Measurements from ENCODE around the gene SH3PXD2B. TPM values are rescaled to one million over a fixed set of nuclear protein-coding genes. Genes with fewer than 3 reads are reported as not detected.
A peak's percentile ranks its signal among the peaks of the same experiment; 100 is the strongest.

Gene SH3PXD2B
- total RNA-seq, 1 experiment from 2014 or later: 12.9 TPM

DNA sequence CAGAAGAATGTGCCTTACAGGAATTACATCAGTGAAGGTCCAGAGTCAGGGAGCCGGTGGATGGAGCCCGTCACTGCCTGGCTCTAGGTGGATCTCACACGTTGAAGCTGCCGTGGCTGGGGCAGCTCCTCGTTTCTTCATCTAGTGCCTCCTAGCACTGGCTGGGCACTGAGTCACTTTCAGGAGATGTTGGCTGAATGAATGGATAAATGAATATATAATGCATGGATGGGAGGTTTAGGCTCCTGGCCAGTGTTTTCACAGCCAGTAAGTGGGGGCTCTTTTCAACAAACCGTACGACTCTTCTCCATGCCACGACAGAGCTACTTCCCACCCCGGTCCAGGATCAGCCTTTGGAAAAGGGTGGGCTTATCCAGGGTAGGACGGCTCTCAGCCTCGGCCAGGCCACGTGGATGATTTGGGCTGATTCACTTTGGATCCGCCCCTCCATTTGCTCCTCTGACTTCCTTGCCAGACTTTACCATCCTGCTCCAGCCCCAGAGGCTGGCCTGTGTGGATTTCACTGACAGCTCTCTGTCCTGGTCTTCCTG lies 1.3 kb upstream of the SH3PXD2B start:
- H3K9me3 ChIP-seq: no peaks in the 10 kb centered on the region
- H3K4me3 ChIP-seq (ENCODE audit: low read depth, low read length): no peak overlapping the region
- ChIA-PET POLR2A (no interaction called here), CTCF (no interaction called here)
- peaks cover 5% of the 10 kb centered on the region for H3K36me3 Mint-ChIP-seq (ENCODE audit: insufficient read depth, unreplicated experiment)
- H3K36me3 ChIP-seq (ENCODE audit: control insufficient read depth, insufficient read depth, low read length): no peaks in the 10 kb centered on the region
- no peaks in the 10 kb centered on the region for H3K9me3 Mint-ChIP-seq (ENCODE audit: unreplicated experiment)
- TF ChIP-seq, protein P1, sequence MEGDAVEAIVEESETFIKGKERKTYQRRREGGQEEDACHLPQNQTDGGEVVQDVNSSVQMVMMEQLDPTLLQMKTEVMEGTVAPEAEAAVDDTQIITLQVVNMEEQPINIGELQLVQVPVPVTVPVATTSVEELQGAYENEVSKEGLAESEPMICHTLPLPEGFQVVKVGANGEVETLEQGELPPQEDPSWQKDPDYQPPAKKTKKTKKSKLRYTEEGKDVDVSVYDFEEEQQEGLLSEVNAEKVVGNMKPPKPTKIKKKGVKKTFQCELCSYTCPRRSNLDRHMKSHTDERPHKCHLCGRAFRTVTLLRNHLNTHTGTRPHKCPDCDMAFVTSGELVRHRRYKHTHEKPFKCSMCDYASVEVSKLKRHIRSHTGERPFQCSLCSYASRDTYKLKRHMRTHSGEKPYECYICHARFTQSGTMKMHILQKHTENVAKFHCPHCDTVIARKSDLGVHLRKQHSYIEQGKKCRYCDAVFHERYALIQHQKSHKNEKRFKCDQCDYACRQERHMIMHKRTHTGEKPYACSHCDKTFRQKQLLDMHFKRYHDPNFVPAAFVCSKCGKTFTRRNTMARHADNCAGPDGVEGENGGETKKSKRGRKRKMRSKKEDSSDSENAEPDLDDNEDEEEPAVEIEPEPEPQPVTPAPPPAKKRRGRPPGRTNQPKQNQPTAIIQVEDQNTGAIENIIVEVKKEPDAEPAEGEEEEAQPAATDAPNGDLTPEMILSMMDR (IDR thresholded peaks at IDR 0.05; ENCODE audit: insufficient read depth in 1 of 2, low read depth in 1 of 2, low read length in 1 of 2, severe bottlenecking in 1 of 2, unreplicated experiment in 1 of 2): no peak
- peaks cover 26% of the 10 kb centered on the region for H3K4me1 Mint-ChIP-seq (ENCODE audit: low read depth, unreplicated experiment)
- peak overlapping the region; percentile 77 for H3K4me3 Mint-ChIP-seq (ENCODE audit: unreplicated experiment)
- H3K27me3 ChIP-seq (replicated peaks; ENCODE audit: control insufficient read depth, insufficient read depth, low read length): no peaks in the 10 kb centered on the region
- H3K4me1 ChIP-seq: 0 out of 2 replicates have a peak, but pooled peaks cover 4% of the 10 kb centered on the region
- BruUV-seq (replicated peaks): no TSS peak
- no peak for DNase-seq
- intact Hi-C loops (cut with micrococcal nuclease; ENCODE audit: unreplicated experiment): no loop called here
- H3K27me3 Mint-ChIP-seq (ENCODE audit: insufficient read depth, unreplicated experiment): no peaks in the 10 kb centered on the region
- no peak overlapping the region for H3K27ac Mint-ChIP-seq (ENCODE audit: unreplicated experiment)

DNA sequence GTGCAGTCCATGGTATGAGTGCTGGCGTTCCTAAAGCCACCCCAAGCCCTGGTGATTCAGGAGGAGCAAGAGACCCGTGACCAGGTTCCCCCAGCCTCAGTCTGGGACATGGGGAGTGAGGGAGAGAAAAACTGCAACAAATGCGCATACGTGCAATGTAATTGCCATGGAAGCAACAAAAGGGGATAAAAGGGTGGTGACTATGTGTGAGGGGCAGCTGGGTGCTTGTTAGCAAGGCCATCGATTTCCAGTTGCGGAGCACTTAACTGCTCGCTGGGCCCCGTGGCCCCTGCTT lies 709 bp upstream of the SH3PXD2B start:
- no peak for DNase-seq
- ChIA-PET CTCF (no interaction called here), POLR2A (no interaction called here)
- Histone ChIP-seq H3K9me3 (no peaks in the 10 kb centered on the region), H3K4me3 (ENCODE audit: low read depth, low read length) (peak overlapping the region; percentile 54), H3K27me3 (replicated peaks; ENCODE audit: control insufficient read depth, insufficient read depth, low read length) (no peaks in the 10 kb centered on the region), H3K36me3 (ENCODE audit: control insufficient read depth, insufficient read depth, low read length) (no peaks in the 10 kb centered on the region), H3K4me1 (0 out of 2 replicates have a peak, but pooled peaks cover 4% of the 10 kb centered on the region)
- Mint-ChIP-seq H3K4me3 (ENCODE audit: unreplicated experiment) (peak overlapping the region; percentile 77), H3K4me1 (ENCODE audit: low read depth, unreplicated experiment) (peaks cover 26% of the 10 kb centered on the region), H3K27me3 (ENCODE audit: insufficient read depth, unreplicated experiment) (no peaks in the 10 kb centered on the region), H3K9me3 (ENCODE audit: unreplicated experiment) (no peaks in the 10 kb centered on the region), H3K27ac (ENCODE audit: unreplicated experiment) (peak overlapping the region; percentile 40), H3K36me3 (ENCODE audit: insufficient read depth, unreplicated experiment) (peaks cover 5% of the 10 kb centered on the region)
- TF ChIP-seq, protein P1 (IDR thresholded peaks at IDR 0.05; ENCODE audit: insufficient read depth in 1 of 2, low read depth in 1 of 2, low read length in 1 of 2, severe bottlenecking in 1 of 2, unreplicated experiment in 1 of 2): no peak
- intact Hi-C loops (cut with micrococcal nuclease; ENCODE audit: unreplicated experiment): no loop called here
- BruUV-seq (replicated peaks): no TSS peak

DNA sequence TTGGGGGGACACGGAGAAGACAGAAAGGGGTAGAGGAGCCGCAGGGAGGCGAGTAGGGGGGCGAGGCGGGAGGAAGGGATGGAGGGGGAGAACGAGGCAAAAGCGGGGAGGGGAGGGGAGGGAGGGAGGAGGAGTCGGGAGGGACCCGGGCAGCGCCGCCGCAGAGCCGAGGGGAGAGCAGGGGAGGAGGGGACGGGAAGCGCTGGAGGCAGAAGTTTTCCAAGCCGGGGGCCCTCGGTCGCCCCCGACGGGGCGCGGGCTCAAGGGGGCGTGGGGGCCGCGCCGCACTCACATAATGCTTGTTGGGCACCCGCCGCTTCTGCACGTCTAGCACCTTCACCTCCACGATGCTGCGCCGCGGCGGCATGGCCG lies 353 bp downstream of the SH3PXD2B start:
- no TSS peak for BruUV-seq (replicated peaks)
- TF ChIP-seq, protein P1 (IDR thresholded peaks at IDR 0.05; ENCODE audit: insufficient read depth in 1 of 2, low read depth in 1 of 2, low read length in 1 of 2, severe bottlenecking in 1 of 2, unreplicated experiment in 1 of 2): no peak
- Histone ChIP-seq H3K4me1 (0 out of 2 replicates have a peak, but pooled peaks cover 4% of the 10 kb centered on the region), H3K27me3 (replicated peaks; ENCODE audit: control insufficient read depth, insufficient read depth, low read length) (no peaks in the 10 kb centered on the region), H3K9me3 (no peaks in the 10 kb centered on the region), H3K36me3 (ENCODE audit: control insufficient read depth, insufficient read depth, low read length) (no peaks in the 10 kb centered on the region), H3K4me3 (ENCODE audit: low read depth, low read length) (peak overlapping the region; percentile 85)
- peak overlapping the region; percentile 78 for H3K4me3 Mint-ChIP-seq (ENCODE audit: unreplicated experiment)
- ChIA-PET POLR2A (interaction anchor here (0.6 kb wide), 1 partner anchor 10 kb away, joined by 3 read pairs; no protein-coding TSS in a partner anchor), CTCF (no interaction called here)
- peaks cover 26% of the 10 kb centered on the region for H3K4me1 Mint-ChIP-seq (ENCODE audit: low read depth, unreplicated experiment)
- intact Hi-C loops (cut with micrococcal nuclease; ENCODE audit: unreplicated experiment): no loop called here
- H3K36me3 Mint-ChIP-seq (ENCODE audit: insufficient read depth, unreplicated experiment): peaks cover 5% of the 10 kb centered on the region
- H3K9me3 Mint-ChIP-seq (ENCODE audit: unreplicated experiment): no peaks in the 10 kb centered on the region
- DNase-seq: no peak
- no peaks in the 10 kb centered on the region for H3K27me3 Mint-ChIP-seq (ENCODE audit: insufficient read depth, unreplicated experiment)
- H3K27ac Mint-ChIP-seq (ENCODE audit: unreplicated experiment): peak overlapping the region; percentile 27
